GM12878 (cell line): Measurements from ENCODE around the gene KRTAP5-6. TPM values are rescaled to one million over a fixed set of nuclear protein-coding genes. Genes with fewer than 3 reads are reported as not detected.

Experiments
- ATAC-seq: fragments of 200-7000 bp; cut with Tn5 transposase; 3 replicates; pipeline ENCODE4 v1.9.1; 2020; ENCODE audit warnings: mild to moderate bottlenecking, moderate library complexity
- BruUV-seq: library from RNA; stranded (reverse); fragments of 400-500 nt; replicated peaks from 2 replicates; lab custom pipeline; 2021; lab: Mats Ljungman, UMichigan
- CTCF ChIA-PET: fragments of 300-600 bp; sonication (Branson Sonifier 250); formaldehyde crosslinking; extraction: SDS; loops from one replicate; lab custom pipeline; 2021; ENCODE audit warnings: inconsistent platforms; lab: Yijun Ruan, JAX
- POLR2A ChIA-PET: fragments of 350-600 bp; formaldehyde crosslinking; extraction: SDS; loops from one replicate; lab custom pipeline; 2021; ENCODE audit warnings: inconsistent platforms; lab: Charles Lee
- RAD21 ChIA-PET: fragments of 300-600 bp; sonication (Branson Sonifier 250); formaldehyde crosslinking; loops from one replicate; lab custom pipeline; 2023; ENCODE audit warnings: antibody characterized with exemption; ENCODE audit not compliant: unreplicated experiment; lab: Charles Lee
- SMC1A ChIA-PET: fragments of 300-600 bp; sonication (Branson Sonifier 250); formaldehyde crosslinking; loops from one replicate; lab custom pipeline; 2023; ENCODE audit not compliant: unreplicated experiment, uncharacterized antibody; lab: Charles Lee
- DNase-seq: peaks from one replicate; pipeline ENCODE4 v3.0.0-alpha.2; 2011; ENCODE audit warnings: low read depth, low spot score
- FAIRE-seq: peaks from 3 replicates; lab custom pipeline; 2011; peaks lifted over from hg19 to GRCh38; lab: Jason Lieb, UNC
- H2AFZ ChIP-seq: 2 replicates; pipeline ENCODE4 v1.6.0; 2011; ENCODE audit warnings: low read depth, low read length, control low read depth; ENCODE audit not compliant: control insufficient read depth
- H3K27ac ChIP-seq: 2 replicates; pipeline ENCODE4 v1.5.1; 2011; ENCODE audit warnings: control low read depth; ENCODE audit not compliant: control insufficient read depth, insufficient read depth
- H3K27me3 ChIP-seq, 2 experiments: replicated peaks in 1 of 2; 2 replicates each; pipeline versions ENCODE4 v1.6.0 to v1.6.1; 2011; ENCODE audit warnings: low read length in 1 of 2; ENCODE audit not compliant: control insufficient read depth in 2 of 2, insufficient read depth in 2 of 2
- H3K36me3 ChIP-seq, 2 experiments: 2 replicates each; pipeline ENCODE4 v1.5.1; 2011; ENCODE audit warnings: low read length in 1 of 2; ENCODE audit not compliant: control insufficient read depth in 2 of 2, insufficient read depth in 2 of 2
- H3K4me1 ChIP-seq: 2 replicates; pipeline ENCODE4 v1.6.1; 2011; ENCODE audit warnings: mild to moderate bottlenecking, low read length, moderate library complexity, mixed read lengths; ENCODE audit not compliant: control insufficient read depth, insufficient read depth
- H3K4me2 ChIP-seq: 2 replicates; pipeline ENCODE4 v1.6.0; 2011; ENCODE audit warnings: control low read depth; ENCODE audit not compliant: control insufficient read depth, insufficient read depth
- H3K4me3 ChIP-seq: fragments of 200-600 bp; sonication (generic); 2 replicates; pipeline ENCODE4 v1.5.1; 2016
- H3K79me2 ChIP-seq: 2 replicates; pipeline ENCODE4 v1.6.0; 2011; ENCODE audit warnings: low read length; ENCODE audit not compliant: control insufficient read depth, insufficient read depth
- H3K9ac ChIP-seq: 2 replicates; pipeline ENCODE4 v1.8.0; 2011; ENCODE audit warnings: low read length, control low read depth, mixed read lengths; ENCODE audit not compliant: control insufficient read depth, insufficient read depth
- H3K9me3 ChIP-seq: replicated peaks from 3 replicates; pipeline ENCODE4 v1.5.1; 2011; ENCODE audit warnings: mild to moderate bottlenecking, low read length; ENCODE audit not compliant: control insufficient read depth, insufficient read depth
- H4K20me1 ChIP-seq: 2 replicates; pipeline ENCODE4 v1.6.0; 2011; ENCODE audit not compliant: control insufficient read depth, insufficient read depth
- ATF2 ChIP-seq: IDR thresholded peaks from 2 replicates; pipeline ENCODE4 v1.6.1; 2012; ENCODE audit warnings: low read length, inconsistent platforms
- CHD2 ChIP-seq: IDR thresholded peaks from 2 replicates; pipeline ENCODE4 v1.6.1; 2011; ENCODE audit warnings: low read depth, low read length, improper control_type of control experiment, borderline replicate concordance
- CUX1 ChIP-seq: IDR thresholded peaks from 2 replicates; pipeline ENCODE4 v1.6.1; 2012; ENCODE audit warnings: improper control_type of control experiment, low read depth, low read length; ENCODE audit not compliant: insufficient replicate concordance
- JUNB ChIP-seq: IDR thresholded peaks from 2 replicates; pipeline ENCODE4 v1.6.1; 2016; ENCODE audit warnings: antibody characterized with exemption, mild to moderate bottlenecking
- MLLT1 ChIP-seq: fragments of 450-650 bp; IDR thresholded peaks from 2 replicates; pipeline ENCODE4 v1.6.1; 2016; ENCODE audit warnings: mild to moderate bottlenecking
- MTA2 ChIP-seq: fragments of 450-650 bp; IDR thresholded peaks from 2 replicates; pipeline ENCODE4 v1.6.1; 2016; ENCODE audit warnings: low read depth, mild to moderate bottlenecking, moderate library complexity
- SREBF2 ChIP-seq: IDR thresholded peaks from 2 replicates; pipeline ENCODE4 v1.6.1; 2012; ENCODE audit warnings: mild to moderate bottlenecking, low read length
- SRF ChIP-seq, 2 experiments: IDR thresholded peaks; 2 replicates each; pipeline ENCODE4 v1.6.1; 2011; ENCODE audit warnings: low read depth in 2 of 2, low read length in 2 of 2, mild to moderate bottlenecking in 1 of 2, moderate library complexity in 1 of 2
- ZNF687 ChIP-seq: fragments of 450-650 bp; IDR thresholded peaks from 2 replicates; pipeline ENCODE4 v1.6.1; 2017; ENCODE audit warnings: mild to moderate bottlenecking, moderate library complexity
- WGBS: methylation state at CpG from one replicate; pipeline ENCODE4 v1.1.6; 2016; ENCODE audit warnings: low lambda C conversion rate; ENCODE audit not compliant: insufficient replicate concordance, insufficient coverage; ENCODE audit errors: missing lambda C conversion rate; 5-methylcytosine and 5-hydroxymethylcytosine counted together
- in situ Hi-C: fragments of 300-500 bp; cut with MboI; formaldehyde crosslinking; loops from 9 replicates; pipeline ENCODE4 v1.14.3; 2018; ENCODE audit warnings: mixed read lengths
- intact Hi-C: fragments of 100-400 bp; cut with micrococcal nuclease; formaldehyde crosslinking; loops from one replicate; pipeline ENCODE4 v1.14.2; 2022; ENCODE audit not compliant: unreplicated experiment
- polyA plus RNA-seq, 11 experiments: library from polyadenylated mRNA; depleted of rRNA in 4 of 11; unstranded in 6 of 11; stranded (reverse) in 5 of 11; fragments of >200 nt; fragmentation: Nextera tagmentation in 4 of 11; fragmentation: Illumina TruSeq in 1 of 11; extraction: Ambion mirVana in 4 of 11; extraction: Trizol in 1 of 11; gene quantifications; 1 replicate in 1 of 11; 2 replicates in 10 of 11; pipeline versions ENCODE4 v1.2.1 to v1.2.3, GENCODE V29; 2011 to 2016; ENCODE audit warnings: inconsistent platforms in 2 of 11, missing spikeins in 2 of 11, low read depth in 1 of 11
- total RNA-seq, 4 experiments: library from RNA; depleted of rRNA in 3 of 4; stranded (reverse); fragments of >200 nt in 3 of 4; fragmentation: Illumina TruSeq in 1 of 4; extraction: Trizol in 1 of 4; gene quantifications; 2 replicates each; pipeline versions ENCODE4 v1.2.1 to v1.2.3, GENCODE V29; 2013 to 2021

KRTAP5-6 gene
- total and polyA plus RNA-seq, 10 of the 15 experiments (the other 5 are each of a cell fraction or from before 2014, with no cell fraction given) = not detected

GRCh38 chr11:1728301-1728700 lies 31.3 kb downstream of the KRTAP5-6 start (continued):
- no peak for TF ChIP-seq ZNF687
- no peak for TF ChIP-seq SRF (IDR thresholded peaks at IDR 0.05; ENCODE audit: low read depth in 2 of 2, low read length in 2 of 2)

- WGBS = 11% methylated on average over 23 of the region's 25 CpGs
- FAIRE-seq = no peak
- Histone ChIP-seq H3K36me3 (no peaks in the 10 kb centered on the region), H3K4me2 (no peak overlapping the region), H3K9me3 (no peaks in the 10 kb centered on the region), H3K27ac (no peak overlapping the region), H3K4me3 (no peak overlapping the region), H4K20me1 (no peaks in the 10 kb centered on the region), H3K27me3 (0 out of 4 replicates have a peak, but pooled peaks cover 0 to 6% of the 10 kb centered on the region in 2 experiments), H2AFZ (no peak overlapping the region), H3K4me1 (no peaks in the 10 kb centered on the region), H3K9ac (no peak overlapping the region), H3K79me2 (no peaks in the 10 kb centered on the region)
- CTCF ChIA-PET = no interaction called here
- no peak for ATAC-seq
- intact Hi-C loops = no loop called here
- RAD21 ChIA-PET = no interaction called here
- BruUV-seq = no TSS peak
- in situ Hi-C loops = no loop called here
- SMC1A ChIA-PET = no interaction called here
- DNase-seq = no peak
- POLR2A ChIA-PET = no interaction called here
- TF ChIP-seq MTA2 (no peak), CHD2 (no peak), MLLT1 (no peak), CUX1 (no peak), ATF2 (no peak), JUNB (no peak), SREBF2 (no peak)
Observed at GRCh38 chr11:1728931-1729691, 32.1 kb downstream of the KRTAP5-6 start.
